ENCODE data around the gene ZNF385D.

The ZNF385D gene

DNA sequence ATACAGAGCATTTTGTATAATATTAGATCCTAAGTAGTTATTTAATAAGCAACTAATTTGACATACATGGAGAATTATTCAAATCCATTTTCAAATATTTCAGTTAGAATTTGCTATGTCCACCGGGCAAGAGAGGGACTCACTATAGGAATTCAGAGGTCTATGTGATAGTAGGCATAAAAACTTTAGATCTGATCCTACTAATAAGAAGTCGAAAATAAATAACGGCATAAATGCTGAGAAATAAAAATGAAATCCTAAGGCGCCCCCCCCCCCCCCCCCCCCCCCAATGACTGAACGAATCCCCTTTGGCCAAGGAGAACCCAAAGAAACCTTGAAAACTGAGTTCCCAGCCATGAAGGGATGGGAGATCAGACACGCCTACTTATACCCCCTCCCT lies 80.6 kb downstream of the ZNF385D start:
- no peak for DNase-seq

DNA sequence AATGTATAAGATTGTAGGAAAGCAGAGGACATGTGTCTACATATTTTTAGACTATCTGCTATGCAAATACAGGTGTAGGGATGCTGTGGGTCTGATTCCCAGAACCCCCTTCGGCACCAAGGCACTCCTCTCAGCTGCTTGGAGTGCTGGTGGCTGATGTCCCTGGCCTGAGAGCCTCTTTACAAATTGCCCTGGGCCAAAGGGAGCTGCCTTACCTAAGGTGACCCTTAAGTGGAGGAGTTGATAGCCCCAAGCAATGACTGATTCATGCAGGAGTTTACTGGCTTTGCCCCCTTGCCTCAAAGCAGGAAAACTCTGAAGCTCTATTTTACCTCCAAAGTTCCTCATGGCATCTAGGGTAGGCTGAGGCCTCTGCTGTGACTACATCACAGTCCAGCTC lies 83.0 kb downstream of the ZNF385D start:
- DNase-seq: no peak

DNA sequence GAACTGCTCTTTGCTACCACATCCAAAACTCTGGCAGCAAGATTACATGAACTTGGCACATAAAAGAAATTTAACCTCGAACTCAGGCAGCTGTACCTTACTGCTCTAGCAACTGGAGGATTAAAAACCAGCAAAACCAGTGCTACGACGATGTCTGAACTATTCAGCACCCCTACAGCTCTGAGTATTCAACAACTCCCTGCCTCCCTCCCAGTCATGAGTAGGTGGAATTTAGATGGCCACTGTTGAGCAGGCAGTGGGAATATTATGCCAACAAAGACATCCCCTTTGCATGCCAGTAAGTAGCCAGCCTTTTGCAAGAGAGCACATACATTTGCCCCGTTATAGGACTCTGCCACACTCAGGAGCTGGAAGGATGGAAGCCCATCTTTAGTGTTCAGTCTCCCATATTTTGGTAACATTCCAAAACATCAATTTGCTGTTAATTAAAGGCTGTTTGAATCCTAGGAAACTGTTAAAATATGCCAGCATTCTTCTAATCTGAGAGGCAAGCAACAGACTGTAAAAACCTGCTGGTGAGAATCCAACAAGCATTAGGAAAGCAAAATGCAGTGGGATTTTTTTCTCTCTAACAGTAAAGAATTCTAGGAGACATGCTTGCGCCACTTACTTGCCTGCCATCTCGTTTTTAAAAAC lies 85.4 kb downstream of the ZNF385D start:
- DNase-seq: no peak

DNA sequence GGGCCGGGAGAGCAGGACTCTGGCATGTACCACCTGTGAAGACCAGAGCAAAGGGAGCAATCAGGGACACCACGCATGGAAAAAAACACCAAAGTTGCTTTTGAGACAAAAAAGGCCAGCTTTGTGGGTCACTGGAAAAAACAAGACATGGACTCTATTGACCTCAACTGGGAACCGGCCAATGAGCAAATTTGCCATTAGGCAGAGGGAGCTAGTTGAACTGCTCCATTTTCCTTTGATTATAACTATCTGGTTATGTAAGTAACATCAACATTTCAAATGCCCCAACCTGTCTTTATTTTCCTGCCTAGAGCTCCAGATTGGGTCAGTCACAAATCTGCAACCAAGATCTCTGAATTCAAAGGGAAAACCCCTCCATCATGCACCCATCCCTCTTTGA lies 86.0 kb downstream of the ZNF385D start:
- DNase-seq: no peak

DNA sequence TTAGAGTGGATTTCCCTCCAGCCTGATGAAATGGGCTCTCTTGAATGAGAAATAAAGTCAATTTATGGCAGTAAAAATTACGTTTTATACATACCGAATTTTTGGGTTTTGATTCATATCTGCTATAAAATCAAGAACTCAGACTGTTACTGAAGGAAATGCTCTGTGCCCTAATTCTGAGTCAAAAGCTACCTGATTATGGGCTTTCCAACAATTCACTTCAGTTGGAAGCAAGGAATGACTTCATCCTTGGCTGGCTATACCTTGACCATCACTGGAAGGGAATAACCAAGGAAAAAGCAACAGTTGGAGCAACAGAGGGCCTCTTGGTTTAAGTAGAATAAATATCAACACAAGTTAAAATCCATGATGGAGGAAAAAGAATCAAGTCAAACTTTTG lies 88.6 kb downstream of the ZNF385D start:
- DNase-seq: no peak

DNA sequence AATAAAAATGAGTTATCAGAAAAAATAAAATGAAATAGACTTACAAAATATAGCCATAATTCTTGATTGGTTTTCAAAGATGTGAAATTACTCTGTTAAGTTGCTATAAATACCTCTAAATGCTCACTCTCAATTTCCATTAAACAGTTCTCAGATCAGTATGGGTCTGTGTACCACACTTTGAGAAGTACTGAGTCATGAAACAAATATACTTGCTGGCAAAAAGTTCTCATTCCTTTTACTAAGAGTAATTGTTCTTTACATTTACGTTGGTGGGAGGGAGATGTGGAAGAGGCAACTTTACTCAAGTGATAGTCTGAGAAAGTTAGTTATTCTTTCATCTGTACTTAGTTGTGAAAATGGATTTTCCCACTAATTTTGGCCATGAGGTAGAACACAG lies 96.3 kb downstream of the ZNF385D start:
- peak; percentile 46 for DNase-seq

DNA sequence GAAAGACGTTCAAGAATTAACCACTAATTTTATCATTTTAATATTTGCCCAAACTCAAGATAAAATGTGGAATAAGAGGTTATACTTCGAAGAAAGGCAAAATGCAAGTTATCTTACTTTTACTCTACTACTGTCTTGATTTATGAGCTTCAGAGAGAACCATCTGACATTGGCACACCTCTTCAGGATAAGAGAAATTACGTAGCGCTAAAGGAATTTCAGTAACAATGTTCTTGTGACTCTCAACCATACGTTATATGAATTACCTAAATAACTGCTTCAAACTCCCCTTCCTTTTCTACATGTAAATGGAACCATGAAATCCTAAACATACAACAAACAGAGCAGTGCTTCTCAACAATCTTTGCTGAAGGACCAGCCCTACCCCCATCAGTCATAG lies 96.8 kb downstream of the ZNF385D start:
- DNase-seq: no peak

DNA sequence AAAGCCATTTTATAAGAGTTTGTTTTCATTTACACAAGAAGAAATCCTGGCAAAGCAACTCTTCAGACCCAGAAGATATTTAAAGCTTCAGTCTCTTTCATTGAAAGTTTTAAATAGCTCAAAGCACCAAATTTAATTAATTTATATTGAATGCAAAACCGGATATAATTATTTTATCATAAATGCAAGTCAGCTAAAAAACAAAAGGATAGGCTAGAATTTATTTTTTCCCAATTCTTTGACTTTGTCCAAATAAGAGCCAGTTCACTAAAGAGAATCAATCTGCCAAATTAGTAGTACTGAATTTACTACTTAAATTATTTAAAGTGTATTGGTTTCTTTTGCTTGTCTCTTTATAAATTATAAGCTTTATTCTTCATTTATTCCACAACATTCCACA lies 101.5 kb downstream of the ZNF385D start:
- DNase-seq: no peak

DNA sequence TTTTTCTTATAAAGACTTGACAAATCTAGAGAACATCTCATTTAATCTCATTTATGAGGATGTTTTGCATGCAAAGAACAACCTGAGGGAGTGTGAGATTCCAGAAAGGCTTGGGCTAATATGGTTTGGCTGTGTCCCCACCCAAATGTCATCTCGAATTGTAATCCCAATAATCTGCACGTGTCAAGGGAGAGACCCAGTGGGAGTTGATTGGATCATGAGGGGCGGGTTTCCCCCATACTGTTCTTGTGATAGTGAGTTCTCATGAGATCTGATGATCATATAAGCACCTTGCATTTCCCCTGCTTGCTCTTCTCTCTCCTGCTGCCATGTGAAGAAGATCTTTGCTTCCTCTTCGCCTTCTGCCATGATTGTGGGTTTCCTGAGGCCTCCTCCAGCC lies 103.0 kb downstream of the ZNF385D start:
- DNase-seq: no peak

DNA sequence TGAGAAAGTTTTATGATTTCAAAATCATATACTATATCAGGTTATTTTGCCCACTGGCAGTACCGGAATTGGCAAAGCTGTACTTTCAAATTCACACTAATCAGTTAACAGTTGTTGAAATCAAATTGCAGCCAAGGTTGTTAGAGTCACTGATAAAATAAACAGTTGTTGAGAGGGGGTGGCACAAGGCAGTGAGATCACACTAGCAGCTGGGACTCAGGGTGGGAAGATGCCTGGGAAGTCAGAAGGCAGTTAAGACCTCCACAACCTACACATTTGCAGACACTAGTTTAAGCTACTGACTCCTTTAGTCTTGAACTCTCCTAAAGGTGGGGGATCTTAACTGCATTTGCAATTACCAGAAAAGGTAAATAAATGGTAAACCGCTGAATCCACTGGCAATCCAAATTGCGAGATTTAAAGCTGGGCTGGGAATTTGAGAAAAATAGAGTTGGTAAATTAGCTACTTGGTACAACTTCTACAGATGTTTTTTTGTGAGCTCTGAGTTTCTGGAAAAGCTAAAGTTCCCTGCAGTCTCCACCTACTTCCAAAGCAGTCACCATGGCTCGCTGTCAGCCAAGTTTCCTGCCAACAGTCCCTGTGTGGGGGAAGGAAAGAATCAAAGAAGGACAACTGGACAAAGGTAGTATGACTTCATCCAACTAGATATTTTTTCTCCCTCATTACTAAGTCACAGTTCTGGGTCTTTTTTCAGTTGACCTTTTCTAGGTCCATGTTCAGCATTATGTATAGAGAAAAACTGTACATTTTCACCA lies 105.7 kb downstream of the ZNF385D start:
- no peak for DNase-seq

DNA sequence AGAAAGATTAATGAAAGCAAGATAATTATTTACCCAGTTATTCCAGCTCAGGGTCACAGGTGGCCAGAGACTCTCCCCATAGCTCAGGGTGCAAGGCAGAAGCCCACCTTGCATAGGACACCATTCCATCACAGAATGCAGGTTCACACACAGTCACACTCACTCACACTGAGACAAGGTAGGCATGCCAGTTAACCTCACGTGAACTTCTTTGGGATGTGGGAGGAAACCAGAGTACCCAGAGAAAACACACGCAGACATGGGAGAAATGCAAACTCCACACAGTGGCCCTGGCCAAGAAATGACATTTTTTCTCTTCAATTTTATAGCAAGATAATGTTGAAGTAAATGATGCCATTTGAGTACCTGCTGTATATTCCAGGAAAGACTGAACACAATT lies 106.7 kb downstream of the ZNF385D start:
- no peak for DNase-seq

DNA sequence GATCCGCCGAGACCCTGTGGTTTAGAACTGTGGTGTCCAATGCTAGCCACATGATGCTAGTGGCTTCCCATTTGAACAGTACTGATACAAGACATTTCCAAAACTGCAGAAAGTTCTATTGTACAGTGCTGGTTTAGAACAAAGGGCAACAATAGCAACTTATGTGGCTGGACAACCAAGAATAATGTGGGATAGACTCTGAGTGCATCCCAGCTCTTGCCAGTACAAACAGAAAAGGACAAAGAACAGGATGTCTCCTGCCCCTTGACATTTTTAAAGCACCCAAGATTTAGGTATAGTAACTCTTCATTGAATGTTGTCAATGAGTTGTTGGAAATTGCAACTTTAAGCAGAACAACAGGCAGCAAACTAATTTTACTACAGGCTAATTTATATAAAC lies 107.3 kb downstream of the ZNF385D start:
- no peak for DNase-seq

DNA sequence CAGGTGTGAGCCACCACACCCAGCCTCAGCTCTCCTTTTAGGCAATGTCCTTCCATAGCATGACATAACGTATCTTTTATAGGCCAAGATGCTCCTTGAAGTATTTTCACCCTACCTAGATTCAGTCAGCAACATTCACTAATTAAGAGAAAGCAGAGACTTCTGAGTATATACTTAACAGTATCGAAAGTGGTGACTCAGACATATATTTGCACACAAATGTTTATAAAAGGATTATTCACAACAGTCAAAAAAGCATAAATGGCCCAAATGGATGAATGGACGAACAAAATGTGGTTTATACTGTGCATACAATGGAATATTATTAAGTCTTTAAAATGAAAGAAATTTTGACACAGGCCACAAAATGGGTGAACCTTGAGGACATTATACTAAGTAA lies 108.6 kb downstream of the ZNF385D start:
- no peak for DNase-seq

DNA sequence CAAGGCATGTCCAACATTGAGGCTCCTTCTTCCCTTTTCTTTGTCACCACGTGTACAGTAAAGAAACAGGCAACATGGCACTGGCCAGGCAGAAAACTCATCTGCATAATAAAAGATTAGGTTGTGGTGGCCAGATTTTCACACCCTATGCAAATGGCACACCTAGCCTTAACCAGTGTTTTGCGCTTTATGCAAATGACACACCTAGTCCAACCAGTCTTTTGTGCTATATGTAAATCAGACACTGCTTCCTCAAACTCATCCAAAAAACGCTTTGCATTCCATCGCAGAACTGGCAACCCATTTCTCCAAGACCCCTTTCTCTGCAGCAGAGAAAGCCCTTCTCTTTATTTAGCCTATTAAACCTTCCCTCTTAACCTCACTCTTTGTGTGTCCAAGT lies 109.1 kb downstream of the ZNF385D start:
- DNase-seq: no peak

DNA sequence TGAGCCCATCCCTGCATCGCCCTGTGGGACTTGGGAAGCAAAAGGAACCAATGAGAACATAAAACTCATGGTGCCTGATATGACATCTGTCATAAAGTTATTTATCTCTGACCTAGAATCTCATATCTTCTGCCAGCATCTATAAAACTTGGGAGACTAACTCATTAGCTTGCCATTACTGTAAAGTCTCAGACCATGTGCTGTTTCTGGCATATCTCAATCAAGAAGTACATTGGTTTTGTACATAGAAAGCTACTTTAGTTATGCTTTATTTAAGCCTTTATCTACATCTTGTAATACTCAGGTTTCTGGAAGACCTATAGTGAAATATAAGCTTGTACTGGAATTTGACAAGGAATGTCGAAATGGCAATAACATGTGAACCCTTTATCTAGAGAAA lies 112.5 kb downstream of the ZNF385D start:
- no peak for DNase-seq

DNA sequence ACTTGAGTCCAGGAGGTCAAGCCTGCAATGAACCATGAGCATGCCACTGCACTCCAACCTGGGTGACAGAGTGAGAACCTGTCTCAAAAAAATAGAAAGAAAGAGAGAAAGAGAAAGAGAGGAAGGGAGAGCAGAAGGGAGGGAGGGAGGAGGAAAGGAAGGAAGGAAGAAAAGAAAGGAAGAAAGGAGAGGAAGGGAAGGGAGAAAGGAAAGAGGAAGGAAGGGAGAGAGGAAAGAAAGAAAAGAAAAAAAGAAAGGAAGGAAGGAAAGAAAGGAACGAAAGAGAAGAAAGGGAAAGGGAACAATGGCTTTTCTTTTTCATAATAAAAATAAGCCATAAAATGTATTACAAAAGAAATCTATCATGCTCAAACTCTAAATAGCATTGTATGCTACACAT lies 116.9 kb downstream of the ZNF385D start:
- no peak for DNase-seq

DNA sequence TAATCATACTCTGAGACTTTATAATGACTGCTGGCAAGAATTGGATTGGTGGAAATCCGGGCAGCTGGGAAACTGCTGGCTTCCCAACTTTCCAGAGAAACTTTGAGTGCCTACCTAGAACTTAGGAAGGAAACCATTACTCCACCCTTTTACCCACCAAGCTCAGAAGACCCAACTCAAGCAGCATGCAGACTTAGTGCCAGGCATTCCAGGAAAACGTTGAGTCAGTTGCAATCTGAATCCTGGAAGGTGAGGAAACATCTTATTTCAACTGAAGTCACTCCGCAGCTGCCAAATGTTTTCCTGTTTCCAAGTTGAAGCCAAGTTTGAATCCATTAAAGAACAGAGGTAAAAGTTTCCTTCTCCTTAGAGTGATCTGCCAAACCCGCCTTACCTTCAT lies 126.5 kb downstream of the ZNF385D start:
- DNase-seq: no peak

DNA sequence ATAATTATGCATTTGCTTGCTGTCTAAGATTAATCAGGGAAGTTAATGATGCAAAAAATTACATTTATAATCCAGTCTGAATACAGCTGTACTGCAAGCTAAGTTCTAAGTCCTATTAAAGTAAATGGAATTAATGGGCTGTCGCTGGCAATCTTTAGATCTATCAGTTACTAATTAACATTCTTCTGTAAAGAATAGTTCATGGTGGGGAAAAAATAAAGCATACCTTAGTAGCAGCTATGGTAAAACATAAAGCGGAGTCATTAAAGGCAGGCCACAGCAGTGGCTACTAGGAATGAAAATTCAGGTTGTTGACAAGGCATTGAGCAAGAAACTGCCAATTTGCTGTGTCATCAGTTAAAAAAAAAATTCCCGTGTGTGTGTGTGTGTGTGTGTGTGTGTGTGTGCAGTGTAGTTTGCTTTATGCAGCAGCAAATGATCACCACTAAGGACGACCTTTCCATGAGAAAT lies 129.8 kb downstream of the ZNF385D start:
- no peak for DNase-seq

DNA sequence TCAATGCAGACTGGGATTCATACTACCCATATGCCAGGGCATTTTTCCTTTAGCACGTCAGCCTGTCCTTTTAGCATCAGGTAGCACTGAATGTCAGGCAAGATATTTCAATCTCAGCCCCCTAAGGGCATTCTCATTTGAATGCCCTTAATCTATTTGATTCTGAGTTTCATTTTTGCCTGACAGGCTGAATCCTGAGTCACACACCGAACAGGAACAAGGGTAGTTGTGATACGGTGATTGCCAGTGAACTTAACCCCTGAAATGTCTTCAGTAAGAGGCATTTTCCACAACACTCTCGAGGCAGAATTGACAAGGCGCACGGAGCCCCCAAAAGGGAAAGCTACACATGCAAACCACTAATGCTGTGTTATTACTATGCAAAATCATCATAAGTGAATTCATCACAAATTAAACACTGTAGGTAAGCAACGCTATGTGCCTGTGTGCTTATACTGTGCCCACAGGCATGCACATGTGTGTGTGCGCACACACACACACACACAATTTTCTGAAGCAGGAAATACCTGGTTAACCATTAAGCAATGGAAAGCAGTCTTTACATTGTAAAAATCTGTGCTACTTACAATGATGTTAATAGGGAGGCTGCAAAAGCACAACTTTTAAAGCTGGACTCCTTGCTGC lies 130.4 kb downstream of the ZNF385D start:
- DNase-seq: no peak

DNA sequence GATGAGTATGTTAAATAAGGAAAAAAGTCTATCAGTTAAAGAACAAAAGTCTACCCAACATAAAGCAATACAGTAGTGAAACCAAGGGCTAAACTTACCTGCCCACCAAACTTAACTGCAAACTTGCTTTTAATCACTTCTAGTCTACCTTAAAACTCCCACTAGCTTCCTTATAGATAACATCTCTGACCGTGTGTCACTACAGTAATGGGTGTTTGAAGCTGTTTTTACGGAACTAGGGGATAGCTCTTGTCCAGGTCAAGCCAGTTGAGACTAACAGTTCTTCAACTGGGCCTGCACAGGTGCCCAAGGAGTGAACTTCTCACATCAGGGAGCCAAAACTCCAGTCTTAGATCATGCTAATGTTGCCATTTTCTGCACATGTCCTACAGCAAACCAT lies 132.3 kb downstream of the ZNF385D start:
- no peak for DNase-seq

DNA sequence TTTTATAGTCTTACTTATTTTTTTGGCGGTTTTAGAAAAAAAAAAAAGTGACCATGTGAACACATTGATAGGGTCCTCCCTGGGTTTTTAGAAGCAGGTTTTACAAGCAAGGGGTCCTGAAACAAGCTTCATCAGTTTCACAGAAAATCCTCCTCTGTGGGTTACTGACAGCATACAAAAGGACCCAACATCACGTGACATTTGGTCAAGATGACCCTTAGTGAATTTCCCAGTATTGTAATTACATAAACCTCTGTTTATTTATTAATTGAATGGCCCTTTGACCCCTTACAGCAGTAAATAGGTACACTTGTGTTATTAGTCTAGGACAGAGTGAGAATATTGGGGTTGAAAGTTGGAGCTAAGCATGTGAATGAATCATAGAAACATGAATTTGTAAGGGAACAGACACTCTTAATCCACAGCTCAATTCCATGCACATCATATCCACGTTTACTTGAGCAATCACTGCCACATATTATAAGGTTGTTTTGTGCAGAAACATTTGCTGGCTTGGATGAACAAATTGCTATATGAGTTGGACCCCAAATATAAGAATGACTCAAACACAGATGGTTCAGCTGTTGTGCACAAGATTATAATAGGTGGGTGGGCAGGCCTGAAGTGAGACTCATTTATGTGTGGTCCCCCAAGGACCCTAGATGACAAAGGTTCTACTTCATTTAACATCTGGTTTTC lies 137.5 kb downstream of the ZNF385D start:
- DNase-seq: no peak

DNA sequence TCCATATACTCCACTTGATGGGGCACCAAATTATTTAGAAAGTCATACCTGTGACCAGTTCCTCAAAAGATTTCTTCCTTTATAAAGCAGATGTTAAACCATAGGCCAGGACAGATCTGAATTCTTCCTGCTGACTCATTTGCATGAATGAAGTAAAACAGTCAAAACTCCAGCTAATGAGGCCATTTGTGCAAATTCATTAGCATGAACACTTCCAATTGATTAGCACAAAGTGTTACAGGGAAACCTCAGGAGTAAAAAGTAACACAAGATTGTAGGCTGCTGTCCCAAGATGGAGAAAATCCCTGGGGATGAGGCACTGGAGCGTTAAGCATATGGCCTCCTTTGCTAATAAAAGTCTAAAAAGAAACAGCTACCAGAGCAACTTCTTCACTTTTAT lies 149.8 kb downstream of the ZNF385D start:
- DNase-seq: no peak

DNA sequence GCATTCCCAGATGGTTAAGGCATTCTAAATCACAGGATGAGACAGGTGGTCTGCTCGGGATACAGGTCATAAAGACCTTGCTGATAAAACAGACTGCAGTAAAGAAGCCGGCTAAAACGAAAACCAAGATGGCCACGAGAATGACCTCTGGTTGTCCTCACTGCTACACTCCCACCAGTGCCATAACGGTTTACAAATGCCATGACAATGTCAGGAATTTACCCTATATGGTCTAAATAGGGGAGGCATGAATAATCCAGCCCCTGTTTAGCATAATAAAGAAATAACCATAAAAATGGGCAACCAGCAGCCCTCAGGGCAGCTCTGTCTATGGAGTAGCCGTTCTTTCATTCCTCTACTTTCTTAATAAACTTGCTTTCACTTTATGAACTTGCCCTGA lies 151.1 kb downstream of the ZNF385D start:
- DNase-seq: no peak

DNA sequence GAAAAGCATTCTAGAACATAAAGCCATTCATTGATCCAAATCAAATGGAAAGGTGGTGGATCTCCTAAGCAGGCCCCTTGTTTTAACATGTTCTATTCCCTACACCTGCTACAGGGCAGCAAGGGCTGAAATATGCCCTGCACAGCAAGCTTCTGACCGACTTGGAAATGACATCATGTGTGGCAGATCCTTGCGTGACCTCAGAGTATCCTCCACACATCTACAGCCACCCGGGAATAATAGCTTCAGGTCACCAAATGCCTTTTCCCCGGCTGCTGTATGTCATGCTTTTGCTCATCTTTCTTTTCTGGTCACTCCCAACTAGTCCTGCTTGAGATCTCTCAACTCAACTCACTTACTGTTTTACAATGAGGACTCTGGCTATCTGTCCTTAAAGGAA lies 158.2 kb downstream of the ZNF385D start:
- DNase-seq: no peak
